GM21529 (cell line): ENCODE data around the gene PRPSAP2.
"Not testable (repeated sequence)": the region's sequence is repeated elsewhere in the genome, so short reads cannot be mapped to it uniquely, and the experiment has no call there.

Experiments used
- ATAC-seq: cut with Tn5 transposase; IDR thresholded peaks from one replicate; pipeline ENCODE4 v1.9.1; 2021; ENCODE audit not compliant: unreplicated experiment

Gene PRPSAP2

GRCh38 chr17:18937981-18938691 lies 80.2 kb downstream of the PRPSAP2 start:
- ATAC-seq, result no peak

GRCh38 chr17:18938692-18939023 lies 80.7 kb downstream of the PRPSAP2 start:
- ATAC-seq, result no peak

DNA sequence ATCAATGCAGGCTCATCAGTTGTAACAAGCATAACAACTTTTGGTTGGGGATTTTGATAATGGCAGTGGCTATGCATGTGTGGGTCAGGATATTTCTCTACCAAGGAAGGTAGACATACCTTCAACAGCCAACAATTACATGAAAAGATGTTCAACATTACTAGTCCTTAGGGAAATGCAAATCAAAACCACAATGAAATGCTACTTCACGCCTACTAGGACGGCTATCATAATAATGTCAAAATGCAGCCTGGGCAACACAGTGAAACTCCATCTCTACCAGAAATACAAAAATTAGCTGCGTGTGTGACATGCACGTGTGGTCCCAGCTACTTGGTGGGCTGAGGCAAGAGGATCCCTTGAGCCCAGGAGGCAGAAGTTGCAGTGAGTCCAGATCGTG lies 86.7 kb downstream of the PRPSAP2 start:
- no peak for ATAC-seq

GRCh38 chr17:18946536-18946935 lies 88.6 kb downstream of the PRPSAP2 start:
- no peak for ATAC-seq

- ATAC-seq, result no peak
These were observed 89.9 kb downstream of the PRPSAP2 start for GRCh38 chr17:18947866-18948265.

GRCh38 chr17:18948476-18949006 lies 90.6 kb downstream of the PRPSAP2 start:
- no peak for ATAC-seq

DNA sequence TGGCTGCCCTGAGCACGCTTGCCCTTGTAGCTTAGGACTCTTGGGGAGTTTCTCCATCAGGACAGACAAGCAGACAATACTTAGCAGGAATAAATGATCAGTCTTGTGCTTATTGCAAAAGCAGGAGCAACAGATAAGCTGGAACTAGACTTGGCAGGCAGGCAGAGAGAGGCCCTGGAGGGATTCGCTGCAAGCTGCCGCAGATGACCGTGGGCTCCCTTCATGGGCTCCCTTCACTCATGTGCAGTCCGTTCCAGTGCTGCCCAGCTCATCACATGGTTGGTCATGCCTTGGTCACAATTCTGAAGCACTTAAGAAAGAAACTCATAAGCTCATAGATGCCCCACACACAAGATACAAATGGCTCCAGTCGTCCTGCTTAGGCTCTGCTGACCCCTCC lies 91.6 kb downstream of the PRPSAP2 start:
- ATAC-seq, result no peak

GRCh38 chr17:18950346-18950745 lies 92.4 kb downstream of the PRPSAP2 start:
- ATAC-seq, result no peak

- no peak for ATAC-seq
These were observed 93.3 kb downstream of the PRPSAP2 start for GRCh38 chr17:18950944-18951905.

DNA sequence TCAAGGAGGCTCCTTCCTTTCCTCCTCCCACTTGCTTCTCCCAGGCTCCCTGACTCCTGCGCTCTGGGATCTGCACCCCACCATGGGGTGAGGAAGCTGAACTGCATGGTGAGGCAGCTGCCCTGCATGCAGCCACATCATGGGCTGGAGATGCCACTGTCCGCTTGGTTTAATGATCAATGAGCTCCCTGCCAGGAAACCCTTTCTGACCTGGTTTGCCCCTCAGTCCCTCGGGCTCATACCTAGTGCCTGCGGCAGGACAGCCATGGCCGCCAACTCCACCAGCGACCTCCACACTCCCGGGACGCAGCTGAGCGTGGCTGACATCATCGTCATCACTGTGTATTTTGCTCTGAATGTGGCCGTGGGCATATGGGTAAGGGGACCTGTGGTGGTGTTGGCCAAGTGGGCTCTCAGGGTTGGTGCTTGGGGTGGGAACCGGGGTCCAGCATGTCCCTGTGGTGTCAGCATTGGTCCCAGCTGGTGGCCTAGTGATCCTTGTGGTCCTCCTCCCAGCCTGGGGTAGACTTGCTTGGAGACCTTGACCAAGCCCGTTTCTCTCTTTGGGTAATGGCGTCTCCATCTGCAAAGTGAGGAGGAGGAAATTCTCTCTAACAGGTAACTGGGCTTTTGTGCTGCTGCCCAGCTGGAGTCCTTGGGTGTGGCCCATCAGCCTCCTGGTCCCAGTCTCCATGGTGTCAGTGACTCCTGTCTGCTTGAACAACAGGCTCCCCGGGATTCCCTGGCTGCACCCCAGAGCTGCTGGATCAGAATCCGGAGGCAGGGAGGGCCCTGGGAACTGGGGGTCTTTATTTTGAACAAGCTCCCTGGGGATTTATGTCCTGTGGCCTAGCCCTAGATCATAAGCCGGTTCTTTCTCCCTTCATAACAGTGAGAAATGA lies 94.3 kb downstream of the PRPSAP2 start, which contains the start of gene SLC5A10:
Gene SLC5A10 (plus strand): TSS at position 225 of the 902 bp plus-strand sequence. CDS start 41 bp downstream, at position 266.
- no peak for ATAC-seq

DNA sequence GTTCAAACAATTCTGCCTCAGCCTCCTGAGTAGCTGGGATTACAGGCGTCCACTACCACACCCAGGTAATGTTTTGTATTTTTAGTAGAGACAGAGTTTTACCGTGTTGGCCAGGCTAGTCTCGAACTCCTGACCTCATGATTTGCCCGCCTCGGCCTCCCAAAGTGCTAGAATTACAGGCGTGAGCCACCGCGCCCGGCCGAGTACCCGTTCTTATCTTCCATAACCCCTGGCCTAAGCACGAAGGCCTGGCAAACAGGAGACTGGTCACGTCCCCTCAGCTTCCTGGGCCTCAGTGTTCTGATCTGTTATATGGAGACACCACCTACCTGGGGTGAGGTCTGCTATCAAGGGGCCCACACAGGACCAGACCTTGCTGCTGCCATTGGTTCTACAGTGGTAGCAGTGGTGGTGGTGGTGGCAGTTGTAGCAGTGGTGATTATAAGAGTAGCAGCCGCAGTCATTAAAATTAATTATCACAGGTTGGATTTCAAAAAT lies 95.3 kb downstream of the PRPSAP2 start:
- ATAC-seq, result no peak

DNA sequence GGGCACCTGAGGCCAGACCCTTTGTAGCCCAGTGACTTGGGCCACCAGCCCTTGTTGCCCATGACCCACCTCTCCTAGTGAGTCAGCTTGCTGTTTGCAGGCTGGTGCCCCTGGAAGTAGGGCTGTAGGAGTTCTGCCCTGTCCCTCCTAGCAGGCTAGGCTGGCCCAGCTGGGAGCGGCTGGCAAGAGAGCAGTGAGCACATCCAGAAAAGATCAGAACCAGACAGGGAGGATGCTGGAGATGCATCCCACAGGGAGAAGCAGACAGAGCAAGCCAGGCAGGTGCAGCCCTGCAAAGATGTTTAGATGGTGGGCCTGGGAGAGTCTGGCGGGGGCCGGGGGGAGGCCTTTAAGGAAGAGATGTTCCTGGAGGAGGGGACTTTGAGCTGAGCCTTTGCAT lies 96.4 kb downstream of the PRPSAP2 start:
- ATAC-seq, result no peak

- no peak for ATAC-seq
These were observed 97.1 kb downstream of the PRPSAP2 start for GRCh38 chr17:18955009-18955408.

- not testable (repeated sequence) for ATAC-seq
These were observed 98.1 kb downstream of the PRPSAP2 start for GRCh38 chr17:18956021-18956420.

DNA sequence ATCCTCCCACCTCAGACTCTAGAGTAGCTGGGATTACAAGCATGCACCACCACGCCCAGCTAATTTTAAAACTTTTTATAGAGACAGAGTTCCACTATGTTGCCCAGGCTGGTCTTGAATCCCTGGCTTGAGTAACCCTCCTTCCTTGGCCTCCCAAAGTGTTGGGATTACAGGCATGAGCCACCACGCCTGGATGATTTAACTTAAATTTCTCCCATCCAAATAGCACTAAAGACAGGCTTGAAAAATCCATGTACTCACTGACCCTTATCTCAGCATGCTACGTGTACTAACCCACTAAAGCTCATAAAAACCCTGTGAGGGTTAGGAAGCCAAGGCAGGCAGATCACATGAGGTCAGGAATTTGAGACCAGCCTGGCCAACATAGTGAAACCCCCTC lies 98.7 kb downstream of the PRPSAP2 start:
- ATAC-seq, result no peak

DNA sequence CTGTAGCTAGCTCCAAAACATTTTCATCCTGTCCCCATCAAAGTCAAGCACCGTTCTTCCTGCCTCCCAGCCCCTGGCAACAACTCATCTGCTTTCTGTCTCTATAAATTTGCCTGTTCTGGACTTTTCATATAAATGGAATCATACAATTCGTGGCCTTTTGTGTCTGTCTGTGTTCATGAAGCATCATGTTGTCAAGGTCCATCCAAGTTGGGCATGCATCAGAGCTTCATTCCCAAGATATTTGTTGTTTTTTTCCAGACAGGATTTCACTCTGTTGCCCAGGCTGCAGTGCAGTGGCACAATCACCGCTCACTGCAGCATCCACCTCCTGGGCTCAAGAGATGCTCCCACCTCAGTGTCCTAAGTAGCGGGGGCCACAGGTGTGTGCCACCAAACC lies 99.9 kb downstream of the PRPSAP2 start:
- no peak for ATAC-seq

GRCh38 chr17:18958611-18959010 lies 100.7 kb downstream of the PRPSAP2 start:
- ATAC-seq, result no peak

DNA sequence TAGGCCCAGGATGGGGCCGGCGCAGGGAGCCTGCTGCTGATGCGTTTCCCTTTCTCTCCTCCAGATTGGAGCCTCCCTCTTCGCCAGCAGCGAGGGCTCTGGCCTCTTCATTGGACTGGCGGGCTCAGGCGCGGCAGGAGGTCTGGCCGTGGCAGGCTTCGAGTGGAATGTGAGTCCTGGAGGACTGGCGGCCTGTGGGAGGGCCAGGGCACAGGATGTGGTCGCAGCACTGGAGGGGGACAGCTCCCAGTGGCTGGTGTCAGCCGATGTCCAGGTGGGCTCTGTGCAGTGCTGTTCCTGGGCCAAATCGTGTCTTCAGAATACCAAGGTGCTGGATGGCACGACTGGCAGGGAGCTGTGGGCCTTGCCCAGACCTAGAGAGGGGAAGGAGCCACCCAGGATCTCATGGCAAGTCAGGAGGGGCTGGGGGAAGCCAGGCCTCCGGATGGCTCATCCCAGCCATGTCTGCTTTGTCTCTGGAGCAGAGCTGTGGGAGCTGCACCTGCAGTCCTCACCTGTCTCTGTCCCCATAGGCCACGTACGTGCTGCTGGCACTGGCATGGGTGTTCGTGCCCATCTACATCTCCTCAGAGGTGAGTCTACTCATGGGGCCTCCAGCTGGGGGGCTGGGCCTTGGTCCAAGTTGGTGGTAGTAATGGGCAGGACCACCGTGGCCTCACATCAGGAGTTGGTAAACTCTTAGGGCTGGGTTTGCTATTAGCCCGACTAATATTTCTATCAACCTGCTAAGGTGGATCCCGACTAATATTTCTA lies 101.3 kb downstream of the PRPSAP2 start:
- no peak for ATAC-seq

DNA sequence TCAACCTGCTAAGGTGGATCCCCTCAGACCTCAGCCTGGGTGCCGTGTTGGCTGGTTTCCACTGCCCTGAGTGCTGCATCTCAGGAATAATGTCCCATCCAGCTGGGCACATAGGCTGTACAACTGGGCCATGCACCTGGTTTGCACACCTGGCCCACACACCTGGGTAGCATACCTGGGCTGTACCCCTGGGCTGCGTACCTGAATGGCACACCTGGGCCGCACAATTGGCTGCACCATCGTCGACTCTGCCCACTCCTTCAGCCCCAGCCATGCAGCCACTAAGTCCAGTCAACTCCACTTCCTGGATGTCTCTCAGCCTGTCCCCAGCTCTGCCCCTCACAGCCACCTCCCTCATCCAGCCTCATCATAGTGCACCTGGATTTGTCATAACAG lies 101.9 kb downstream of the PRPSAP2 start:
- no peak for ATAC-seq

DNA sequence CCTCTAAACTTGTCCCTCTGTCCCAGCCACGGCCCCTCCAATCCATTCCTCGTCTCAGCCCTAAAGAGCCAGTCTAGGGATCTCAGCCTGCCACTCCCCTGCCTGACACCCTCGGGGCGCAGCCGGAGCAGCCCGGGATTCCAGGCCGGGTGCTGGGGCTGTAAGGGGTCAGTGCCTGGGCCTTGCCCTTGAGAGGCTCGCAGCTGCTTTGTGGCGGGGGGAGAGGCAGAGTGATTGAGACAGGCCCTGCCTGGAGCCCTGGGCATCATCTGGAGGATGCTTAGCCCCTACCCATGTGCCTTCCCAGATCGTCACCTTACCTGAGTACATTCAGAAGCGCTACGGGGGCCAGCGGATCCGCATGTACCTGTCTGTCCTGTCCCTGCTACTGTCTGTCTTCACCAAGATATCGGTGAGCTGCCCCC lies 102.3 kb downstream of the PRPSAP2 start:
- no peak for ATAC-seq
